Kidney epithelial cell (primary cell): ENCODE data around the gene POLR3K. TPM values are rescaled to one million over a fixed set of nuclear protein-coding genes. Genes with fewer than 3 reads are reported as not detected.

Experiments
- DNase-seq: peaks from one replicate; pipeline ENCODE4 v3.0.0-alpha.2; 2010; ENCODE audit warnings: low read depth
- H3K27me3 ChIP-seq: 2 replicates; pipeline ENCODE4 v1.6.0; 2011; ENCODE audit warnings: low read length; ENCODE audit not compliant: control insufficient read depth, insufficient read depth
- H3K36me3 ChIP-seq: 2 replicates; pipeline ENCODE4 v1.5.1; 2011; ENCODE audit warnings: low read length; ENCODE audit not compliant: control insufficient read depth, insufficient read depth
- H3K4me3 ChIP-seq: 2 replicates; pipeline ENCODE4 v1.5.1; 2011; ENCODE audit warnings: low read depth, mild to moderate bottlenecking, control low read depth, low read length
- CTCF ChIP-seq: IDR thresholded peaks from 2 replicates; pipeline ENCODE4 v1.5.1; 2011; ENCODE audit warnings: mild to moderate bottlenecking, moderate library complexity, low read length, control low read depth, inconsistent platforms; ENCODE audit not compliant: insufficient read depth, poor library complexity, severe bottlenecking
- total RNA-seq: library from RNA; depleted of rRNA; stranded (reverse); fragments of >200 nt; gene quantifications from 2 replicates; pipeline ENCODE4 v1.2.3, GENCODE V29; 2015

Gene POLR3K
- total RNA-seq, 1 donor from 2014 or later = 5.5 TPM

GRCh38 chr16:9903-10665, 43.3 kb downstream of the POLR3K start:
- Histone ChIP-seq H3K4me3 (peak overlapping the region; percentile 37), H3K27me3 (no peaks in the 10 kb centered on the region), H3K36me3 (no peaks in the 10 kb centered on the region)
- no peak for TF ChIP-seq CTCF
- DNase-seq = no peak

Other genes starting within 250 kb of the POLR3K start
- gene SNRNP25, start 220 bp upstream of the POLR3K start, total RNA-seq = 12.7 and 25.4 TPM in 2 replicates
- 36.0 and 40.2 TPM in 2 replicates for gene RHBDF1, start 19.0 kb upstream of the POLR3K start, total RNA-seq
- gene MPG, start 24.6 kb upstream of the POLR3K start, total RNA-seq = 130 and 141 TPM in 2 replicates
- gene NPRL3, start 85.1 kb upstream of the POLR3K start, total RNA-seq = 29.2 and 37.5 TPM in 2 replicates
- not detected in 2 replicates for gene HBZ, start 99.0 kb upstream of the POLR3K start, total RNA-seq
- not detected in 2 replicates for gene HBM, start 112.4 kb upstream of the POLR3K start, total RNA-seq
- not detected in 2 replicates for gene HBA2, start 119.3 kb upstream of the POLR3K start, total RNA-seq
- gene HBA1, start 123.1 kb upstream of the POLR3K start, total RNA-seq = 0.41 TPM in 1 of 2 replicates, not detected in the other
- gene HBQ1, start 126.9 kb upstream of the POLR3K start, total RNA-seq = 0.96 and 1.6 TPM in 2 replicates
- gene LUC7L, start 175.8 kb upstream of the POLR3K start, total RNA-seq = 61.8 and 109 TPM in 2 replicates
- 97.5 and 131 TPM in 2 replicates for gene FAM234A, start 181.2 kb upstream of the POLR3K start, total RNA-seq
- 0.21 TPM in 1 of 2 replicates, not detected in the other for gene RGS11, start 222.3 kb upstream of the POLR3K start, total RNA-seq
- 0.62 and 0.96 TPM in 2 replicates for gene ARHGDIG, start 227.0 kb upstream of the POLR3K start, total RNA-seq
- not detected in 2 replicates for gene PDIA2, start 229.6 kb upstream of the POLR3K start, total RNA-seq